ENCODE results near the gene APOL6.

Gene APOL6

DNA sequence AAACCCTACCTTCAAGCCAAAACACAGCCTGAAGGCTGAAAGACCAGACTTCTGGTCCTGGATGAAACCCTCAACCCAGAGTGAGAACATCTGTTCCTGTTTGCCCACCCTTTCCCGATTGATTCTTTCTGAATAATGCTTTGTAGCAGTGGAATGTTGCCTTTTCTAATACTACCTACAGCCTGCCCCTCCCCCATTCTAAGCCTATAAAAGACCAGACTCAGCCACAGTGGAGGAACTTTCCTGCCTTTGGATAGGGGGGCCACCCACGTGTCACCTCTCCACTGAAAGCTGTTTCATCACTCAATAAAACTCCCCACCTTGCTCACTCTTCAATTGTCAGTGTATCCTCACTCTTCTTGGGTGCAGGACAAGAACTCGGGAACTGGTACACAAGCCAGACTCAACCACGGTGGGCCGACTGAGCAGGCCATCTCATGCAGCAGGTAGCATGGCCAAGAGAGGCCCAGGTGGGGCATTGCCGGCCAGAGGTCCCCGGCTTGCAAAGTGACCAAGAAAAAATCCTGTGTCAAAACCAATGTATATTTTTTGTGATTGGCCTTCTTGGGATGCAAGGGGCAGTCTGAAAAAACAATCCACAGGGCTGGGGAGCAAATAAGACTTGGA, 6.6 kb upstream of the APOL6 start:
- Histone ChIP-seq H3K36me3 (ENCODE audit: control insufficient read depth in 2 of 2, insufficient read depth in 1 of 2, low read length in 2 of 2) (no peaks in the 10 kb centered on the region), H3K4me3 (ENCODE audit: low read depth, low read length) (no peak overlapping the region), H3K9me3 (ENCODE audit: control insufficient read depth, insufficient read depth, low read depth, low read length) (no peaks in the 10 kb centered on the region), H3K4me1 (ENCODE audit: control insufficient read depth, insufficient read depth, low read length) (no peaks in the 10 kb centered on the region), H3K27ac (ENCODE audit: extremely low read depth, low read depth, low read length) (no peak overlapping the region)
- POLR2A ChIA-PET, result no interaction called here
- CTCF ChIA-PET, result interaction anchor here (1.7 kb wide), 1 partner anchor 11 kb away, joined by 8 read pairs; no protein-coding TSS in a partner anchor
- TF ChIP-seq, protein P1, sequence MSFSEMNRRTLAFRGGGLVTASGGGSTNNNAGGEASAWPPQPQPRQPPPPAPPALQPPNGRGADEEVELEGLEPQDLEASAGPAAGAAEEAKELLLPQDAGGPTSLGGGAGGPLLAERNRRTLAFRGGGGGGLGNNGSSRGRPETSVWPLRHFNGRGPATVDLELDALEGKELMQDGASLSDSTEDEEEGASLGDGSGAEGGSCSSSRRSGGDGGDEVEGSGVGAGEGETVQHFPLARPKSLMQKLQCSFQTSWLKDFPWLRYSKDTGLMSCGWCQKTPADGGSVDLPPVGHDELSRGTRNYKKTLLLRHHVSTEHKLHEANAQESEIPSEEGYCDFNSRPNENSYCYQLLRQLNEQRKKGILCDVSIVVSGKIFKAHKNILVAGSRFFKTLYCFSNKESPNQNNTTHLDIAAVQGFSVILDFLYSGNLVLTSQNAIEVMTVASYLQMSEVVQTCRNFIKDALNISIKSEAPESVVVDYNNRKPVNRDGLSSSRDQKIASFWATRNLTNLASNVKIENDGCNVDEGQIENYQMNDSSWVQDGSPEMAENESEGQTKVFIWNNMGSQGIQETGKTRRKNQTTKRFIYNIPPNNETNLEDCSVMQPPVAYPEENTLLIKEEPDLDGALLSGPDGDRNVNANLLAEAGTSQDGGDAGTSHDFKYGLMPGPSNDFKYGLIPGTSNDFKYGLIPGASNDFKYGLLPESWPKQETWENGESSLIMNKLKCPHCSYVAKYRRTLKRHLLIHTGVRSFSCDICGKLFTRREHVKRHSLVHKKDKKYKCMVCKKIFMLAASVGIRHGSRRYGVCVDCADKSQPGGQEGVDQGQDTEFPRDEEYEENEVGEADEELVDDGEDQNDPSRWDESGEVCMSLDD (tag by site-specific recombination; IDR thresholded peaks at IDR 0.05), result no peak
- TF ChIP-seq ZNF561 (tag by site-specific recombination; IDR thresholded peaks at IDR 0.05; ENCODE audit: borderline replicate concordance) (no peak), ZNF121 (tag by site-specific recombination; IDR thresholded peaks at IDR 0.05) (no peak), ZFP3 (tag by site-specific recombination; IDR thresholded peaks at IDR 0.05; ENCODE audit: low read depth) (no peak), MEIS1 (CRISPR knock-in tag; IDR thresholded peaks at IDR 0.05; ENCODE audit: borderline replicate concordance) (no peak), ZNF791 (tag by site-specific recombination; IDR thresholded peaks at IDR 0.05) (no peak), ZNF837 (tag by site-specific recombination; IDR thresholded peaks at IDR 0.05) (no peak), SP7 (tag by site-specific recombination; IDR thresholded peaks at IDR 0.05) (no peak), ZNF558 (tag by site-specific recombination; IDR thresholded peaks at IDR 0.05) (no peak), ZBTB8A (tag by site-specific recombination; IDR thresholded peaks at IDR 0.05) (no peak), OSR2 (tag by site-specific recombination; IDR thresholded peaks at IDR 0.05) (no peak)
- TF ChIP-seq, protein P2, sequence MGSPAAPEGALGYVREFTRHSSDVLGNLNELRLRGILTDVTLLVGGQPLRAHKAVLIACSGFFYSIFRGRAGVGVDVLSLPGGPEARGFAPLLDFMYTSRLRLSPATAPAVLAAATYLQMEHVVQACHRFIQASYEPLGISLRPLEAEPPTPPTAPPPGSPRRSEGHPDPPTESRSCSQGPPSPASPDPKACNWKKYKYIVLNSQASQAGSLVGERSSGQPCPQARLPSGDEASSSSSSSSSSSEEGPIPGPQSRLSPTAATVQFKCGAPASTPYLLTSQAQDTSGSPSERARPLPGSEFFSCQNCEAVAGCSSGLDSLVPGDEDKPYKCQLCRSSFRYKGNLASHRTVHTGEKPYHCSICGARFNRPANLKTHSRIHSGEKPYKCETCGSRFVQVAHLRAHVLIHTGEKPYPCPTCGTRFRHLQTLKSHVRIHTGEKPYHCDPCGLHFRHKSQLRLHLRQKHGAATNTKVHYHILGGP (tag by site-specific recombination; IDR thresholded peaks at IDR 0.05), result no peak

DNA sequence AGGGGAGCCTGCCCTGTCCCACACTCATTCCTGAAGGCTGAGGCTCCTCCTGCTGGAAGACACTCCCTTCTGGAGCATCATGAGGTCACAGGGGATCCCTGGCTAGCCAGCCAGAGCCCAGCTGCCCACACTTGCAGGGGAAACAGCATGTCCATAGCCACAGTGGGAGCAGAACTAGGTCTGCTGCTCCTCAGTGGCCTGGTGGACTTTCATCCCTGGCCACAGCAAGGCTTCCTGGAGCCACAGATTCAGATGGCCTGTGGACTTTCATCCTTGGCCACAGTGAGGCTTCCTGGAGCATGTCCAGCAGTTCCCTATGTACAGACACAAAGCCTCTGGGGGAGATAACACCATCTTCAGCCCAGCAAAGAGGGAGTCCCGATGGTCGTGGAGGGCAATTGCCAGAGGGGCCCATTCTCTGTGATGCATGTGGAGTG, 5.9 kb upstream of the APOL6 start:
- ChIA-PET CTCF (interaction anchor here (1.0 kb wide), 1 partner anchor 11 kb away, joined by 3 read pairs; no protein-coding TSS in a partner anchor), POLR2A (no interaction called here)
- no peaks in the 10 kb centered on the region for H3K36me3 ChIP-seq (ENCODE audit: control insufficient read depth in 2 of 2, insufficient read depth in 1 of 2, low read length in 2 of 2)

DNA sequence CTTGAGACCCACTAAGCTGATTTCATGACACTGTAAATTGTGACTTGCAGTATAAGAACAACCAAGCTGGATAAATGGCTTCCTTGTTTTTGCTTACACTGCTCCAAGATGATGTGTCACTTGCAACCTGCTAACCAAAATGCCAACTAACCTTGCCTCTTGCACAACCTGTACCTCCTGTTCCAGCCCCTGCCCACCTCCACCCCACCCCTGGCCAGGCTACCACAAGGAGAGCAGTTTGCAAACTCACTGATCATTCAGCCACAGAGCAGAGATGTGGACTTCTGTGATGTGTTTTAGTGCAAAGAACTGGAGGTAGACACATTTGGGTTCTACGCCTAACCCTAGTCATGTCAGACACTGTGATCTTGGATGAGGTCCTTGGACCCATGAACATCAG, 4.3 kb upstream of the APOL6 start:
- CTCF ChIA-PET, result interaction anchor here (0.7 kb wide), 2 partner anchors 14 to 459 kb away, joined by 3 read pairs; no protein-coding TSS in a partner anchor
- no peak overlapping the region for H3K4me3 ChIP-seq (ENCODE audit: low read depth, low read length)
- POLR2A ChIA-PET, result no interaction called here
- no peaks in the 10 kb centered on the region for H3K9me3 ChIP-seq (ENCODE audit: control insufficient read depth, insufficient read depth, low read depth, low read length)
- no peaks in the 10 kb centered on the region for H3K4me1 ChIP-seq (ENCODE audit: control insufficient read depth, insufficient read depth, low read length)
- no peaks in the 10 kb centered on the region for H3K36me3 ChIP-seq (ENCODE audit: control insufficient read depth in 2 of 2, insufficient read depth in 1 of 2, low read length in 2 of 2)
- H3K27ac ChIP-seq (ENCODE audit: extremely low read depth, low read depth, low read length), result no peak overlapping the region
- TF ChIP-seq GLIS1 (tag by site-specific recombination; IDR thresholded peaks at IDR 0.05) (no peak), ZNF214 (tag by site-specific recombination; IDR thresholded peaks at IDR 0.05; ENCODE audit: borderline replicate concordance) (no peak), ZNF677 (tag by site-specific recombination; IDR thresholded peaks at IDR 0.05) (no peak), ZNF311 (tag by site-specific recombination; IDR thresholded peaks at IDR 0.05; ENCODE audit: borderline replicate concordance) (no peak), ZEB2 (tag by site-specific recombination; IDR thresholded peaks at IDR 0.05) (no peak), ZNF571 (tag by site-specific recombination; IDR thresholded peaks at IDR 0.05) (no peak), ZNF16 (tag by site-specific recombination; IDR thresholded peaks at IDR 0.05; ENCODE audit: low read depth) (no peak), ZNF510 (tag by site-specific recombination; IDR thresholded peaks at IDR 0.05; ENCODE audit: insufficient replicate concordance) (no peak)
- TF ChIP-seq, protein P3, sequence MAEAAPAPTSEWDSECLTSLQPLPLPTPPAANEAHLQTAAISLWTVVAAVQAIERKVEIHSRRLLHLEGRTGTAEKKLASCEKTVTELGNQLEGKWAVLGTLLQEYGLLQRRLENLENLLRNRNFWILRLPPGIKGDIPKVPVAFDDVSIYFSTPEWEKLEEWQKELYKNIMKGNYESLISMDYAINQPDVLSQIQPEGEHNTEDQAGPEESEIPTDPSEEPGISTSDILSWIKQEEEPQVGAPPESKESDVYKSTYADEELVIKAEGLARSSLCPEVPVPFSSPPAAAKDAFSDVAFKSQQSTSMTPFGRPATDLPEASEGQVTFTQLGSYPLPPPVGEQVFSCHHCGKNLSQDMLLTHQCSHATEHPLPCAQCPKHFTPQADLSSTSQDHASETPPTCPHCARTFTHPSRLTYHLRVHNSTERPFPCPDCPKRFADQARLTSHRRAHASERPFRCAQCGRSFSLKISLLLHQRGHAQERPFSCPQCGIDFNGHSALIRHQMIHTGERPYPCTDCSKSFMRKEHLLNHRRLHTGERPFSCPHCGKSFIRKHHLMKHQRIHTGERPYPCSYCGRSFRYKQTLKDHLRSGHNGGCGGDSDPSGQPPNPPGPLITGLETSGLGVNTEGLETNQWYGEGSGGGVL (tag by site-specific recombination; IDR thresholded peaks at IDR 0.05), result no peak
- TF ChIP-seq, protein P4, sequence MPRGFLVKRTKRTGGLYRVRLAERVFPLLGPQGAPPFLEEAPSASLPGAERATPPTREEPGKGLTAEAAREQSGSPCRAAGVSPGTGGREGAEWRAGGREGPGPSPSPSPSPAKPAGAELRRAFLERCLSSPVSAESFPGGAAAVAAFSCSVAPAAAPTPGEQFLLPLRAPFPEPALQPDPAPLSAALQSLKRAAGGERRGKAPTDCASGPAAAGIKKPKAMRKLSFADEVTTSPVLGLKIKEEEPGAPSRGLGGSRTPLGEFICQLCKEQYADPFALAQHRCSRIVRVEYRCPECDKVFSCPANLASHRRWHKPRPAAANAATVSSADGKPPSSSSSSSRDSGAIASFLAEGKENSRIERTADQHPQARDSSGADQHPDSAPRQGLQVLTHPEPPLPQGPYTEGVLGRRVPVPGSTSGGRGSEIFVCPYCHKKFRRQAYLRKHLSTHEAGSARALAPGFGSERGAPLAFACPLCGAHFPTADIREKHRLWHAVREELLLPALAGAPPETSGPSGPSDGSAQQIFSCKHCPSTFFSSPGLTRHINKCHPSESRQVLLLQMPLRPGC (tag by site-specific recombination; IDR thresholded peaks at IDR 0.05), result no peak

More for the DNA sequence above, 5.9 kb upstream of the APOL6 start:
- no peak overlapping the region for H3K27ac ChIP-seq (ENCODE audit: extremely low read depth, low read depth, low read length)
- no peak overlapping the region for H3K4me3 ChIP-seq (ENCODE audit: low read depth, low read length)
- no peaks in the 10 kb centered on the region for H3K9me3 ChIP-seq (ENCODE audit: control insufficient read depth, insufficient read depth, low read depth, low read length)
- no peaks in the 10 kb centered on the region for H3K4me1 ChIP-seq (ENCODE audit: control insufficient read depth, insufficient read depth, low read length)
- TF ChIP-seq GLIS1 (tag by site-specific recombination; IDR thresholded peaks at IDR 0.05) (no peak), ZNF121 (tag by site-specific recombination; IDR thresholded peaks at IDR 0.05) (no peak), ZNF558 (tag by site-specific recombination; IDR thresholded peaks at IDR 0.05) (no peak), ZNF16 (tag by site-specific recombination; IDR thresholded peaks at IDR 0.05; ENCODE audit: low read depth) (no peak), SP2 (tag by site-specific recombination; IDR thresholded peaks at IDR 0.05) (no peak), KLF1 (tag by site-specific recombination; IDR thresholded peaks at IDR 0.05) (no peak), ZNF776 (tag by site-specific recombination; IDR thresholded peaks at IDR 0.05; ENCODE audit: borderline replicate concordance) (no peak), ZBTB21 (tag by site-specific recombination; IDR thresholded peaks at IDR 0.05) (no peak), BCL11B (tag by site-specific recombination; IDR thresholded peaks at IDR 0.05; ENCODE audit: low read depth) (no peak), ZNF114 (tag by site-specific recombination; IDR thresholded peaks at IDR 0.05) (no peak), ZNF600 (tag by site-specific recombination; IDR thresholded peaks at IDR 0.05) (no peak)
